Endothelial cell (in vitro differentiated cells): ENCODE results near the gene R3HDM2. TPM values are rescaled to one million over a fixed set of nuclear protein-coding genes. Genes with fewer than 3 reads are reported as not detected.

Source experiments
- DNase-seq: peaks from one replicate; pipeline ENCODE4 v3.0.0; 2021; ENCODE audit warnings: low spot score
- H3K27ac Mint-ChIP-seq: one replicate; pipeline ENCODE4 v1.8.0; 2021; ENCODE audit warnings: mixed read lengths, inconsistent platforms; ENCODE audit not compliant: unreplicated experiment
- H3K27me3 Mint-ChIP-seq: one replicate; pipeline ENCODE4 v1.8.0; 2021; ENCODE audit warnings: mild to moderate bottlenecking, moderate library complexity, mixed read lengths, inconsistent platforms; ENCODE audit not compliant: unreplicated experiment
- H3K36me3 Mint-ChIP-seq: one replicate; pipeline ENCODE4 v1.8.0; 2021; ENCODE audit warnings: mild to moderate bottlenecking, low read depth, mixed read lengths, inconsistent platforms; ENCODE audit not compliant: unreplicated experiment
- H3K4me1 Mint-ChIP-seq: one replicate; pipeline ENCODE4 v1.8.0; 2021; ENCODE audit warnings: mild to moderate bottlenecking, mixed read lengths, inconsistent platforms; ENCODE audit not compliant: unreplicated experiment
- H3K4me3 Mint-ChIP-seq: one replicate; pipeline ENCODE4 v1.8.0; 2021; ENCODE audit warnings: mild to moderate bottlenecking, mixed read lengths, inconsistent platforms; ENCODE audit not compliant: unreplicated experiment
- H3K9me3 Mint-ChIP-seq: one replicate; pipeline ENCODE4 v1.8.0; 2021; ENCODE audit warnings: mixed read lengths, inconsistent platforms; ENCODE audit not compliant: unreplicated experiment
- total RNA-seq: library from RNA; stranded (reverse); fragmentation: NEBNext Ultra II Directional; extraction: Animal tissue kit (Norgen Biotek cat#: 25700); gene quantifications from one replicate; pipeline ENCODE4 v1.2.1, GENCODE V29; 2021; ENCODE audit not compliant: unreplicated experiment
- TF ChIP-seq, protein P1 (sequence below): fragments of 200-600 bp; sonication (generic); IDR thresholded peaks from one replicate; pipeline ENCODE4 v1.5.0; 2021; ENCODE audit warnings: antibody characterized with exemption; ENCODE audit not compliant: unreplicated experiment

Gene R3HDM2
- total RNA-seq, 1 donor from 2014 or later = 39.4 TPM

GRCh38 chr12:57352166-57352565 lies 78.7 kb downstream of the R3HDM2 start:
- H3K27me3 Mint-ChIP-seq = peaks cover 2% of the 10 kb centered on the region
- no peaks in the 10 kb centered on the region for H3K4me1 Mint-ChIP-seq
- H3K36me3 Mint-ChIP-seq = peaks cover 3% of the 10 kb centered on the region
- no peaks in the 10 kb centered on the region for H3K9me3 Mint-ChIP-seq
- TF ChIP-seq, protein P1, sequence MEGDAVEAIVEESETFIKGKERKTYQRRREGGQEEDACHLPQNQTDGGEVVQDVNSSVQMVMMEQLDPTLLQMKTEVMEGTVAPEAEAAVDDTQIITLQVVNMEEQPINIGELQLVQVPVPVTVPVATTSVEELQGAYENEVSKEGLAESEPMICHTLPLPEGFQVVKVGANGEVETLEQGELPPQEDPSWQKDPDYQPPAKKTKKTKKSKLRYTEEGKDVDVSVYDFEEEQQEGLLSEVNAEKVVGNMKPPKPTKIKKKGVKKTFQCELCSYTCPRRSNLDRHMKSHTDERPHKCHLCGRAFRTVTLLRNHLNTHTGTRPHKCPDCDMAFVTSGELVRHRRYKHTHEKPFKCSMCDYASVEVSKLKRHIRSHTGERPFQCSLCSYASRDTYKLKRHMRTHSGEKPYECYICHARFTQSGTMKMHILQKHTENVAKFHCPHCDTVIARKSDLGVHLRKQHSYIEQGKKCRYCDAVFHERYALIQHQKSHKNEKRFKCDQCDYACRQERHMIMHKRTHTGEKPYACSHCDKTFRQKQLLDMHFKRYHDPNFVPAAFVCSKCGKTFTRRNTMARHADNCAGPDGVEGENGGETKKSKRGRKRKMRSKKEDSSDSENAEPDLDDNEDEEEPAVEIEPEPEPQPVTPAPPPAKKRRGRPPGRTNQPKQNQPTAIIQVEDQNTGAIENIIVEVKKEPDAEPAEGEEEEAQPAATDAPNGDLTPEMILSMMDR = no peak
- DNase-seq = no peak
- H3K27ac Mint-ChIP-seq = no peak overlapping the region
- H3K4me3 Mint-ChIP-seq = no peak overlapping the region

GRCh38 chr12:57347284-57347683 lies 83.6 kb downstream of the R3HDM2 start:
- H3K36me3 Mint-ChIP-seq = peaks cover 3% of the 10 kb centered on the region
- H3K9me3 Mint-ChIP-seq = no peaks in the 10 kb centered on the region
- TF ChIP-seq, protein P1 = no peak
- peaks cover 2% of the 10 kb centered on the region for H3K27me3 Mint-ChIP-seq
- peaks cover 6% of the 10 kb centered on the region for H3K4me1 Mint-ChIP-seq
- H3K4me3 Mint-ChIP-seq = no peak overlapping the region
- no peak for DNase-seq
- no peak overlapping the region for H3K27ac Mint-ChIP-seq

DNA sequence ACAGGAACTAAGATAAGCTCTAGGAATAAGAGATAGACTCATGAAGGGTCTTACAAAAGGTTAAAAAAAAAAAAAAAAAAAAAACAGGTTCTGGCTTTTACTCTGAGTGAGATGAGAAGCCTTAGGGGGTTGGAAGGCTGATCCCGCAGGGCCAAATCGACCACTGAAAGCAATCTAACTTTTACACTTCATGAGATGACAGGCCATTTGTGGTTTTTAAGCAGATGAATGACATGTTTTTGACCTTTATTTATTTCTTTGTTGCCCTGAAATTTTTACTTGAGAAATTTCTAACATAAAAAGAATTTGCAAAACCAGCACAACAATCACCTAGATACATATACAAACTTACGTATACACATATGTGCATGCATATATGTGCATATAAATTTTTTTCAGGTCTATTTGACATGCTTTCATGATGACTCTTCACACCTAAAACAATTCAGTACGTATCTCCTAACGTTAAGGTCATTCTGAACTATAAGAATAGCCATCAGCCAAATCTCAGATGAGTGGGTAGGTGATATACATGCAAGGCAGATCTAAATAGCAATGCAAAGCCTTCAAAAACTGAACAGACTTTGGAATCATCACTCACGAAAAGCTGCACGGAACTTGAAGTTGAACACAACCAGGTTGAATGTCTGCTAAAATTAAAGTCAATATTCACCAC lies 87.0 kb downstream of the R3HDM2 start:
- DNase-seq = no peak
- Mint-ChIP-seq H3K27ac (no peak overlapping the region), H3K4me1 (peaks cover 12% of the 10 kb centered on the region), H3K27me3 (no peaks in the 10 kb centered on the region), H3K36me3 (no peaks in the 10 kb centered on the region), H3K9me3 (no peaks in the 10 kb centered on the region), H3K4me3 (no peak overlapping the region)
- TF ChIP-seq, protein P1 = no peak

DNA sequence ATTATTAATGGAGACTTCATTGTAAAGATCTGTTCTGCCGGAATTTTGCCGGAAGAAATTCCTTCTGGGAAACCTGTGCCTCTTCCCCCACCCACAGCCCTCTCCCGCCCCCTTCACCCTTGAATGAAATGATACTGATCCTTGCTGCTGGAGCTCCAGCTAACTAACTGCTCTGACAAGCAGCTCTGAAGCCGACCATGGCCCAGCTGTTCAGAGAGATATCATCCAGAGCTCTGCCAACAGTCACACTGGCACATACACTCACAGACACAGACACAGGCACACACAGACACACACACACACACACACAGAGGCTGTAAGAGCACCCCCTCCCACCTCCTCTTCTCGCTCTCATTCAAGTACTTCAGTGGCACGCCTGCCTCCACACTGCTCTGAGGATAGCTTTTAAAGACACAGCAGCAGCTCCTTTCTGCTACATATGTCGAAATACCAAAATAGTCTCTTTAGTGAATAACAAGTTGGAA lies 88.6 kb downstream of the R3HDM2 start:
- Mint-ChIP-seq H3K9me3 (no peaks in the 10 kb centered on the region), H3K4me3 (no peak overlapping the region), H3K4me1 (peaks cover 12% of the 10 kb centered on the region), H3K27me3 (no peaks in the 10 kb centered on the region), H3K36me3 (no peaks in the 10 kb centered on the region), H3K27ac (no peak overlapping the region)
- TF ChIP-seq, protein P1 = no peak
- DNase-seq = peak; percentile 11

DNA sequence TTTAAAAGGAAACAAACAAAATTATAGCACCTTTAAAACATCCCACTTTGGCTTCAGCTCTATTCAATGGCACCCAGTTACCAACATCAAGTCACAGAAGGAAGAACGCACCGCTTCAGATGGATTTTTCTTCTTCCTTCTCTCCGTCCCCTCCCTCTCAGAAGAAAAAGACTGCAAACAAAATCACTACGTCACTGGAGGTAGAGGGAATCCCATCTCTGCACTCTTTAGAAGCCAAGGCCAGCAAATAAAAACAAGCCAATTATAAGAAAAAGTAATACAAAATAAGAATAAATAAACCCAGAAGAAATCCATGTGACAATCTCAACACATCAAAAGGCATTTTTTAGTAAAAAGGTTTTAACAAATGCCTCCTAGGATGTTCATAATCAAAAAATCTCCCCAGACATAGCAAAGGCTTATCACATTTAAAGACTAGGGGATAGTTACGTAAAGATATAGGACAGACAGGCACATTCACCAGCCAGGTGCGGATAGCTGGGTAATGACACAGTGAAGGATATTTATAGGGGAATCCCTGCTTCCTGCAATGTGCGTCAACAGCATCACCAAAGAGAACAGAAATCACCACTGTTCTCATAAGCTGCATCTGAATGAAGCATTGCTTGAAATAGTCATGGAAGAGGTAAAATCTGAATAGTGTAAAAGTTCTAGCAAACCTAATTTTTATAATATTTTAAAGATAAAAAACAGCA lies 89.4 kb downstream of the R3HDM2 start:
- Mint-ChIP-seq H3K27me3 (no peaks in the 10 kb centered on the region), H3K27ac (no peak overlapping the region), H3K9me3 (no peaks in the 10 kb centered on the region), H3K4me1 (peaks cover 12% of the 10 kb centered on the region), H3K4me3 (no peak overlapping the region), H3K36me3 (no peaks in the 10 kb centered on the region)
- no peak for DNase-seq
- TF ChIP-seq, protein P1 = no peak
